ENCODE measurements around the gene ANP32A.
A peak's percentile ranks its signal among the peaks of the same experiment; 100 is the strongest.

Gene ANP32A

DNA sequence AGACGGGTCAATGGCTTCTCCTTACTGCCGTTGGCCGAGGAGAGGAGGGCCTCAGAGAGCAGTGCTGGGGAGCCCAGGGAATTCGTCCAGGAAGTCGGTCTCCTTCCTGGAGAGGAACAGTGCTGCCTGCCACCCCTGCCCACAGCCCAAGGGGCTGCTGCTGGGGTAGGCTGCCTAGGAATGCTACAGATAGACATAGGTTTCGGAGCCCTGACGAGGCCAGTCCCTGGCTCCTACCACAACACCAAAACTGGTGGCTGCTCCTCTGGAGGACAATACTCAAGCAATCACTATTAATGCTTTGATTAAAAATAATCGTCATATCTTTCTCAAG lies 30.5 kb downstream of the ANP32A start:
- peaks cover 49% of the 10 kb centered on the region for H3K36me3 ChIP-seq (ENCODE audit: control insufficient read depth, insufficient read depth, low read length)
- H3K4me3 ChIP-seq (ENCODE audit: extremely low read depth, insufficient read depth, low read length, poor library complexity, severe bottlenecking), result no peak overlapping the region
- H3K9me3 ChIP-seq (ENCODE audit: control insufficient read depth, low read length), result no peaks in the 10 kb centered on the region
- H3K27ac ChIP-seq (ENCODE audit: low read depth, low read length, severe bottlenecking), result peak overlapping the region; percentile 62
- peaks cover 33% of the 10 kb centered on the region for H3K4me1 ChIP-seq (ENCODE audit: control insufficient read depth, insufficient read depth, low read length, poor library complexity, severe bottlenecking)
- WGBS, 2 experiments (ENCODE audit: insufficient coverage in 2 of 2), result 60 to 72% methylated on average over 5 to 8 of the region's 8 CpGs

DNA sequence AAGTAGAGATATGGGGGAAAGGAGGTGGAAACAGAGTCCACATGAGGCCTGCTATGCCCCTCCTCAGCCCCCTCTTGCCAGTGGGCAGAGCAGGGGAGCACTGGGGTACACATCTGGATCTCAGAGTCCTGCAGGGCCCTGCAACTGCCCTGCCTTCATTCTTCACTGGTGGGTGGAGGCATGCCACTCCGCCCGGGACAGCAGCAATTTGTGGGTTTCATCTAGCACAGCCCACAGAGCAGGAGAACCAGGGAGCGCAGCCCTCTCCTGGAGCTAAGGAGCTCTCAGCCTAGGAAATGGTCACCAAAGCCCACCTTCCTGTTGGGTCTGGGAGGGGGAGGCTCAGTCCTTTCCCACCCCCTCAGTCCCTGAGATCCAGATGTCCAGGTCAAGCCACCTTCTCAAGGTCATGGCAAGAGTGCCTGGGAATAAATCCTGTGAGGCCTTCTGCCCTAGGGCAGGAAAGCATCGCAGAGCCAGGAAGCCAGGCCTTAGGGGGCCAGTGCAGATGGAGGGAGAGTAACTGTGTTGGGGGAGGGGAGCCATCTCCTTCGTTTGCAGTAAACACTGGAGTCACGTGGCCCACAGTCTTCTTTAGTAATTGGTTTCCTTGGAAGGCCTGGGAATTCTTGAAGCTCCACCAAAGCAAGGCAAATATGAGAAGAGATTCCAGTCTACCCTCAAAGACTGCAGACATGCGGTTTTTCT lies 31.0 kb downstream of the ANP32A start:
- Histone ChIP-seq H3K36me3 (ENCODE audit: control insufficient read depth, insufficient read depth, low read length) (peaks cover 54% of the 10 kb centered on the region), H3K4me3 (ENCODE audit: extremely low read depth, insufficient read depth, low read length, poor library complexity, severe bottlenecking) (no peak overlapping the region), H3K9me3 (ENCODE audit: control insufficient read depth, low read length) (no peaks in the 10 kb centered on the region), H3K4me1 (ENCODE audit: control insufficient read depth, insufficient read depth, low read length, poor library complexity, severe bottlenecking) (peaks cover 31% of the 10 kb centered on the region), H3K27ac (ENCODE audit: low read depth, low read length, severe bottlenecking) (peak overlapping the region; percentile 63)
- WGBS, 2 experiments (ENCODE audit: insufficient coverage in 2 of 2), result 17 to 58% methylated on average over 2 to 5 of the region's 7 CpGs

DNA sequence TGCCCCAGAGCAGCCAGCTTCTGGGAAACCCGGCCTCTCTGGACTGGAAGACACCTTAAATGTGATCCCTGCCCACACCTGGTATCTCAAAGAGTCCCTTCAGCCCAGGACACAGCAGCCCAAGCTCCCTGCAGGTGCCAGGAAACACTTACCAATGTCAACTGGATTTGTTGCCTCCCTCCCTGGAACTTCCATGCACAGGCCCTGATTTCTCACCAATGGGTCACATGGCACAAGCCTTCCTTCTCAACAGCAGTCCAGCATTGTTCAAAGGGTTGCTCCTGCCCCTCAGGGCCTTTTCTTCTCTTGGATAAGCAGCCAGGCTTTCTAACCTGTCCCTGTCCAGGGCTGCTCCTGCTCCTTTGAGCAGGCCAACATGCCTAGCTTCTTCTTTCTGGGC lies 31.6 kb downstream of the ANP32A start:
- WGBS, 2 experiments (ENCODE audit: insufficient coverage in 2 of 2), result 100% methylated on average over 1 of the region's 1 CpG; no CpG with 5 or more reads in 1 of the 2 experiments
- Histone ChIP-seq H3K4me1 (ENCODE audit: control insufficient read depth, insufficient read depth, low read length, poor library complexity, severe bottlenecking) (peaks cover 27% of the 10 kb centered on the region), H3K36me3 (ENCODE audit: control insufficient read depth, insufficient read depth, low read length) (peaks cover 59% of the 10 kb centered on the region), H3K4me3 (ENCODE audit: extremely low read depth, insufficient read depth, low read length, poor library complexity, severe bottlenecking) (no peak overlapping the region), H3K27ac (ENCODE audit: low read depth, low read length, severe bottlenecking) (no peak overlapping the region), H3K9me3 (ENCODE audit: control insufficient read depth, low read length) (no peaks in the 10 kb centered on the region)

DNA sequence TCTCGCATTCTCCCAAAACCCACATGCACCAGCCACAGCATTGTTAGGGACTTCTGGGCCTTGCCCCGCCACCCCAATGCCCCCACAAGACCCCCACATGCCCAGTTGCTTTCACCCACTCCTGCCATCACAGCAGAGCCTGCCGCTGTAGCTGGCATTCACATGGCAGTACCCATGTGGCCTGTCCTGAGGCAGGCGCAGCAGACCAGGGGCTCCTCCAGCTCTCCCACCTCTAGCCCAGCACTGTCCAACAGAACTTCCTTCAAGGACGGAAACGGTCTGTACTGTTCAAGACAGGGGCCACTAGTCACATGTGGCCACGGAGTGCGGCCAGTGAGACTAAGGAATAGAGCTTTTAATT lies 32.5 kb downstream of the ANP32A start:
- no peak overlapping the region for H3K4me3 ChIP-seq (ENCODE audit: extremely low read depth, insufficient read depth, low read length, poor library complexity, severe bottlenecking)
- WGBS, 2 experiments (ENCODE audit: insufficient coverage in 2 of 2), result 92% methylated on average over 5 of the region's 8 CpGs; no CpG with 5 or more reads in 1 of the 2 experiments
- H3K9me3 ChIP-seq (ENCODE audit: control insufficient read depth, low read length), result no peaks in the 10 kb centered on the region

DNA sequence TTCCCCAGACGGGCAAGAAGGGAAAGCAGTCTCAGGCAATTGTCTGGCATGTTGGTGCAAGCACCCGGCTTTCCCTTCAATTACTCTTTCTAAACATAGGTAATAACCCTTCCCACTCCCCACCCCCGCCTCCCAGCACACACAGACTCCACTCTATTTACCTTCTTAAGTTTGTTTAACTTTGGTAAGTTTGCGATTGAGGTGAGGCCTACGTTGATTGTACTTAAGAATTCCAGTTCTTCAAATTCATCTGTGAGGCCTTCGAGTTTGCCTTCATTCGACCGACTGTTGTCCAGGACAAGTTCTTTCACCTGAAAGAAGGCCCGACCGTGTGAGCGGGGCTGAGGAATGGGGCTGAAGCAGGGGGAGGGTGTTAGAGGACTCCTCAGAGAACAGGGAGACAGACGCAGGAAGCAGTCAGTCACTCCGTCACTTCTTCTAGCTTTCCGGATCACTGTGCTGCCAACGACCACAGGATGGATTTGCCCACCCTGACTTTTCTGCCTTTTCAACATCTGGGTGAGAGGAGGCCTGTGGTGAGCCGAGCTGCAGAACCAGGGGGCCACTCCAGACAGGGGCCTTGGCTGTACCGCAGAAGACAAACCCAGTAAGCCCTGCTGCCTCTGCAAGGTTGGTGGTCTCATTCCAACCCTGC lies 33.0 kb downstream of the ANP32A start:
- 94% methylated on average over 14 of the region's 17 CpGs for WGBS, 2 experiments (ENCODE audit: insufficient coverage in 2 of 2)
- H3K27ac ChIP-seq (ENCODE audit: low read depth, low read length, severe bottlenecking), result no peak overlapping the region

More for the DNA sequence above, 32.5 kb downstream of the ANP32A start:
- Histone ChIP-seq H3K4me1 (ENCODE audit: control insufficient read depth, insufficient read depth, low read length, poor library complexity, severe bottlenecking) (peaks cover 26% of the 10 kb centered on the region), H3K36me3 (ENCODE audit: control insufficient read depth, insufficient read depth, low read length) (peaks cover 62% of the 10 kb centered on the region), H3K27ac (ENCODE audit: low read depth, low read length, severe bottlenecking) (no peak overlapping the region)

DNA sequence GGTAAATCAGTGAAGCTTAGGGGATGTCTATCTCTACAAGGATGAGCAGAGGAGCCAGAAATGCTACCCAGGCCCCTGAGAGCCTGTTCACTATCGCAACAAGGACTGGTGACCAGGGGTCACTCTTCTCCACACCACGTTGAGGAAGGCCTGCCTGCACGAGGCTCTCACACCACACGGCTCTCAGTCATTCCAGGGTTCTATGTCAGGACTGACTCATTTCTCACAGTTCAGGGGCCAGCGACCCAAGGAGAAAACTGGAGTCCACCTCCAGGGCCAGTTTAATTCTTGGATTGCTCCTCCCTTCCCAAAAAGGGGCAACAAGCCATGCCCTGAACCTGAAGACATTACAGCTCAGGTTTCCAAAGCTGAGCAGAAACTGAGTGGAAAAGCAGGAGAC lies 33.9 kb downstream of the ANP32A start:
- WGBS, 2 experiments (ENCODE audit: insufficient coverage in 2 of 2), result 94 to 99% methylated on average over 5 of the region's 5 CpGs
- Histone ChIP-seq H3K9me3 (ENCODE audit: control insufficient read depth, low read length) (no peaks in the 10 kb centered on the region), H3K4me1 (ENCODE audit: control insufficient read depth, insufficient read depth, low read length, poor library complexity, severe bottlenecking) (peaks cover 26% of the 10 kb centered on the region), H3K36me3 (ENCODE audit: control insufficient read depth, insufficient read depth, low read length) (peaks cover 77% of the 10 kb centered on the region), H3K27ac (ENCODE audit: low read depth, low read length, severe bottlenecking) (no peak overlapping the region), H3K4me3 (ENCODE audit: extremely low read depth, insufficient read depth, low read length, poor library complexity, severe bottlenecking) (no peak overlapping the region)

More for the DNA sequence above, 33.0 kb downstream of the ANP32A start:
- Histone ChIP-seq H3K9me3 (ENCODE audit: control insufficient read depth, low read length) (no peaks in the 10 kb centered on the region), H3K4me3 (ENCODE audit: extremely low read depth, insufficient read depth, low read length, poor library complexity, severe bottlenecking) (no peak overlapping the region), H3K36me3 (ENCODE audit: control insufficient read depth, insufficient read depth, low read length) (peaks cover 67% of the 10 kb centered on the region), H3K4me1 (ENCODE audit: control insufficient read depth, insufficient read depth, low read length, poor library complexity, severe bottlenecking) (peaks cover 26% of the 10 kb centered on the region)

DNA sequence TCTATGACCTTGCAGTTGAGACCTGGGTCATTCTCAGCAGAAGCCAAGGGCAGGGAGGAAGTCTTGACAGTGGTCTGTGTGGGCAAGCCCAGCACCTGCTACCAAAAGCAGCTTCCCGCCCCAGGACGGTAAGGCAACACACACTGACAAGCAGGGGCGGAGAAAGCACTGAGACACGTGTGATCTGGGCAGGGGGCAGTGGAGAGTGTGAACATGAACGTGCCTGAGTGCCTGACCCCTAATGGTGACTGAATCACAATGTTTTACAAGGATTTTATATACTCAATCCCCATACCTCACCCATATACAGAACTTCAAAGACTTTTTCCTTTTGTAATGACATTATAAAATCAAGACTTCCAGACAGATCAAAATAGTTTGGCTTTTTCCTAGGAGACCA lies 35.2 kb downstream of the ANP32A start:
- Histone ChIP-seq H3K9me3 (ENCODE audit: control insufficient read depth, low read length) (no peaks in the 10 kb centered on the region), H3K4me1 (ENCODE audit: control insufficient read depth, insufficient read depth, low read length, poor library complexity, severe bottlenecking) (peaks cover 18% of the 10 kb centered on the region), H3K27ac (ENCODE audit: low read depth, low read length, severe bottlenecking) (no peak overlapping the region), H3K36me3 (ENCODE audit: control insufficient read depth, insufficient read depth, low read length) (peaks cover 88% of the 10 kb centered on the region), H3K4me3 (ENCODE audit: extremely low read depth, insufficient read depth, low read length, poor library complexity, severe bottlenecking) (no peak overlapping the region)
- 94 to 95% methylated on average over 2 to 3 of the region's 5 CpGs for WGBS, 2 experiments (ENCODE audit: insufficient coverage in 2 of 2)

DNA sequence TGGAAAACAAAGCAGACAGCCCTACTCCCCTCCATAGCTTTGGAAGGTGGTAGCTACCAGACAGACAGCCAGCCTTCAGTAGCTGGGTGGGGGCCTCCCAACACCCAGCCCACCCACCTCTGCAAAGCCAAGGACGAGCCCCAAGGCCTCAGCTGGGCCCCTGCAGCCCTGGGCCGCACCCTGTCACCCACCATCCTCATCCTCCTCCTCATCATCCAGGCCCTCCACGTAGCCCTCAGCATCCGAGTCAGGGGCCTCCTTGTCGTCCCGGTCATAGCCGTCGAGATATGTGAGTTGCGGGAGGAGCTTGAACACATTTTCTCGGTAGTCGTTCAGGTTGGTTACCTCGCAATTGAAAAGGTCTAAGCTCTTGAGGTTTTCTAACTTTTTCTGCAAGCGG lies 36.5 kb downstream of the ANP32A start:
- 90 to 97% methylated on average over 12 to 13 of the region's 13 CpGs for WGBS, 2 experiments (ENCODE audit: insufficient coverage in 2 of 2)
- Histone ChIP-seq H3K9me3 (ENCODE audit: control insufficient read depth, low read length) (no peaks in the 10 kb centered on the region), H3K36me3 (ENCODE audit: control insufficient read depth, insufficient read depth, low read length) (peaks cover 96% of the 10 kb centered on the region), H3K4me3 (ENCODE audit: extremely low read depth, insufficient read depth, low read length, poor library complexity, severe bottlenecking) (no peak overlapping the region), H3K4me1 (ENCODE audit: control insufficient read depth, insufficient read depth, low read length, poor library complexity, severe bottlenecking) (peaks cover 7% of the 10 kb centered on the region), H3K27ac (ENCODE audit: low read depth, low read length, severe bottlenecking) (no peak overlapping the region)

DNA sequence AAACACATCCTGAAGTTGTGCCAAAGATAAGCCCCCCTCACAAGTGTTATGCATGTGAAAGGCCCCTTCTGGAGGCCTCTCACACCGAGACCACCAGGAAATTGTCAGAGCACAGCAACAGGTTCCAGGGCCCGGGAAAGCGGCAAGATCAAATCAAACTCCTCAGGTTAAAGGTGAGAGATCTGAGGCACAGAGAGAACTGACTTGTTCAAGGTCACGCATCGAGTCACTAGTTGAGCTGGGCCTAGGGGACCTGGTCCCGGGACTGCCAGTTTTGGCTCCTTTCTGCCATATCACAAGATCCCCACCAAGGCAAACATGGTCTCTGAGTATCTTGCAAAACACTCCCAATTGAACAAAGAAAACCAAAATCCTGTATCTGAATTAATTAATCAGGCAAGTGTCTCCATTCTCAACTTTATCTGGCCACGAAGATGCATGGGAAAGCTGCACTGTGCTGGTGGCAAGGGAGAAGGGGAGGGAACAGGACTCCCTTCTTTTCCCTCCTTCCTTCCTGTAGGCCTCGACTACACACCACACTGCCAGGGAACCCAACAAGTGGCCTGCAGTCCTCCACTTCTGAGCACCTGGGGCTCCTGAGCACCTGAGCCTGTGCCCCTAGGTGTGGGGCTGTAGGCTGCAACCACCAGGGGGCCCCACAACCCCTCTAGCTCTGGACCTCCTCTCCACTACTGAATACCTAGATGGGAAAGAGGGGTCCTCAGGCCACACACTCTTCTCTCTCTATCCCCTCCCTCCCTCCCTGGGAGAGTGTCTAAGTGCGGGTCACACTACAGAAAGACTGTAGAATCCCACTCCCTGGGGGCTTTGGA lies 37.3 kb downstream of the ANP32A start:
- Histone ChIP-seq H3K9me3 (ENCODE audit: control insufficient read depth, low read length) (no peaks in the 10 kb centered on the region), H3K4me3 (ENCODE audit: extremely low read depth, insufficient read depth, low read length, poor library complexity, severe bottlenecking) (no peak overlapping the region), H3K4me1 (ENCODE audit: control insufficient read depth, insufficient read depth, low read length, poor library complexity, severe bottlenecking) (peaks cover 3% of the 10 kb centered on the region), H3K36me3 (ENCODE audit: control insufficient read depth, insufficient read depth, low read length) (peaks cover 98% of the 10 kb centered on the region), H3K27ac (ENCODE audit: low read depth, low read length, severe bottlenecking) (no peak overlapping the region)
- 91 to 94% methylated on average over 5 to 6 of the region's 9 CpGs for WGBS, 2 experiments (ENCODE audit: insufficient coverage in 2 of 2)

DNA sequence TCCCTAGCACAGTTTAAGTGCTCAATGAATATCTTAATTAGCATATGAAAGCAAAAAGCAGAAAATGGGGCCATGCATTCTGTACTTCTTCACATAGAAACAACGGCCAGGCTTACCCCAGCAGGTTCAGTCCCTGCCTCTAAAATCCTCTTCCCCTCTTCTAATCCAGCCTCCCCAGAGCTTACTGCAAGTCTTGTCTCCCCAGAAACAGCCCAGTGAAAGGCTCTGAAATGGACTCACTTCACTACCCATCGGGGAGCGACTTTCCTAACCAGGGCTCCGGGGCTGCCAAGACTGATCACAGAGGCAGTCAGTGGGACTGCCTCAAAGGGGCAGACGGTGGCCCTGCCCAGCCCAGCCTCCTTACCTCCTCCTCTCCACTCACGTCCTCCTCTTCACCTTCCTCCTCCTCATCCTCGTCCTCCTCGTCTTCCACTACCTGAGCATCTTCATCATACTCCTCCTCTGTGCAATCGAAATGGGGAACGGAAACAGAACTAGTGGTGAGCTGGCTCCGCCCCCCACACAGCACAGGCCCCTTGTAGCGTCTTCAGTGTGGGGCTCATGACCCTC lies 38.0 kb downstream of the ANP32A start:
- Histone ChIP-seq H3K4me1 (ENCODE audit: control insufficient read depth, insufficient read depth, low read length, poor library complexity, severe bottlenecking) (no peaks in the 10 kb centered on the region), H3K36me3 (ENCODE audit: control insufficient read depth, insufficient read depth, low read length) (peaks cover 94% of the 10 kb centered on the region), H3K9me3 (ENCODE audit: control insufficient read depth, low read length) (no peaks in the 10 kb centered on the region), H3K27ac (ENCODE audit: low read depth, low read length, severe bottlenecking) (no peak overlapping the region), H3K4me3 (ENCODE audit: extremely low read depth, insufficient read depth, low read length, poor library complexity, severe bottlenecking) (no peak overlapping the region)
- WGBS, 2 experiments (ENCODE audit: insufficient coverage in 2 of 2), result 85 to 91% methylated on average over 9 to 12 of the region's 12 CpGs
